Epithelial cell of esophagus (primary cell): ENCODE results near the gene RNF208.
"Not testable (repeated sequence)": the region's sequence is repeated elsewhere in the genome, so short reads cannot be mapped to it uniquely, and the experiment has no call there.

Experiments
- DNase-seq: peaks from one replicate; pipeline ENCODE4 v3.0.0; 2010; ENCODE audit warnings: low read depth
- H3K4me3 ChIP-seq: 2 replicates; pipeline ENCODE4 v1.5.1; 2011; ENCODE audit warnings: mild to moderate bottlenecking, low read length, control low read depth
- CTCF ChIP-seq: IDR thresholded peaks from 2 replicates; pipeline ENCODE4 v1.5.1; 2011; ENCODE audit warnings: low read depth, mild to moderate bottlenecking, low read length, control low read depth, inconsistent platforms; ENCODE audit not compliant: insufficient read depth; ENCODE audit errors: missing control alignments

Gene RNF208

GRCh38 chr9:137245450-137246421, 23.7 kb upstream of the RNF208 start:
- DNase-seq, result no peak
- no peak for TF ChIP-seq CTCF
- no peak overlapping the region for H3K4me3 ChIP-seq

GRCh38 chr9:137244486-137245449, 22.7 kb upstream of the RNF208 start:
- TF ChIP-seq CTCF, result peak; percentile 12

GRCh38 chr9:137243626-137244485, 21.8 kb upstream of the RNF208 start:
- H3K4me3 ChIP-seq, result no peak overlapping the region
- DNase-seq, result peak; percentile 36
- TF ChIP-seq CTCF, result peak; percentile 13

More at GRCh38 chr9:137244486-137245449, 22.7 kb upstream of the RNF208 start:
- peak; percentile 54 for DNase-seq
- H3K4me3 ChIP-seq, result no peak overlapping the region

- H3K4me3 ChIP-seq, result peak overlapping the region; percentile 76
- not testable (repeated sequence) for DNase-seq
Measured at GRCh38 chr9:137243266-137243625, 21.2 kb upstream of the RNF208 start.

GRCh38 chr9:137242269-137243203, 20.5 kb upstream of the RNF208 start:
- H3K4me3 ChIP-seq, result peak overlapping the region; percentile 76
- TF ChIP-seq CTCF, result no peak
- no peak for DNase-seq

- peak overlapping the region; percentile 76 for H3K4me3 ChIP-seq
- peak; percentile 80 for DNase-seq
- TF ChIP-seq CTCF, result no peak
Measured at GRCh38 chr9:137241490-137242268, 19.6 kb upstream of the RNF208 start.
